ENCODE results near the gene MAB21L2. TPM values are rescaled to one million over a fixed set of nuclear protein-coding genes. Genes with fewer than 3 reads are reported as not detected.

The MAB21L2 gene
- total and polyA plus RNA-seq, 4 donors: 0.01 to 0.09 (median 0.04) TPM; not detected in 1

DNA sequence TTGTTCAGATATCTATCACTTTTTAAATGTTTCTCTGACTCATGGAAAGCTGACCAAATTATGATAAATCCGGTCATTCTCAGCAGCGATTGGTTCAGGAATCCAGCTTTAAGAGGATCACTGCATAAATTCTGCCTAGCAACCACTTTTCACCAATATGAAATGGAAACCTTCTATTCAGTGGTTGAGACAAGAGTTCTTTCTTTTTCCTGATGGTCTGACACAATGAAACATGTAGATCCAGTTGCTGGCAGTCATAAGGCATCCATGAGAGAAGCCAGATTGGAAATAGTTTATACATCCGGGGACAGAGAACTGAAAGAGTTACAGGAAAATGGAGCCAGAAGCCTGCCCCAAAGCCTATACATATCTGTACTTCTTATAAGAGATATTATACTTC is 27.2 kb downstream of the MAB21L2 start:
- no peak overlapping the region for H3K9ac ChIP-seq (ENCODE audit: insufficient read depth in 1 of 2, low read length in 2 of 2)
- WGBS, 2 donors: 93 to 96% methylated on average over 3 of the region's 3 CpGs
- TF ChIP-seq, protein P1, sequence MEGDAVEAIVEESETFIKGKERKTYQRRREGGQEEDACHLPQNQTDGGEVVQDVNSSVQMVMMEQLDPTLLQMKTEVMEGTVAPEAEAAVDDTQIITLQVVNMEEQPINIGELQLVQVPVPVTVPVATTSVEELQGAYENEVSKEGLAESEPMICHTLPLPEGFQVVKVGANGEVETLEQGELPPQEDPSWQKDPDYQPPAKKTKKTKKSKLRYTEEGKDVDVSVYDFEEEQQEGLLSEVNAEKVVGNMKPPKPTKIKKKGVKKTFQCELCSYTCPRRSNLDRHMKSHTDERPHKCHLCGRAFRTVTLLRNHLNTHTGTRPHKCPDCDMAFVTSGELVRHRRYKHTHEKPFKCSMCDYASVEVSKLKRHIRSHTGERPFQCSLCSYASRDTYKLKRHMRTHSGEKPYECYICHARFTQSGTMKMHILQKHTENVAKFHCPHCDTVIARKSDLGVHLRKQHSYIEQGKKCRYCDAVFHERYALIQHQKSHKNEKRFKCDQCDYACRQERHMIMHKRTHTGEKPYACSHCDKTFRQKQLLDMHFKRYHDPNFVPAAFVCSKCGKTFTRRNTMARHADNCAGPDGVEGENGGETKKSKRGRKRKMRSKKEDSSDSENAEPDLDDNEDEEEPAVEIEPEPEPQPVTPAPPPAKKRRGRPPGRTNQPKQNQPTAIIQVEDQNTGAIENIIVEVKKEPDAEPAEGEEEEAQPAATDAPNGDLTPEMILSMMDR (IDR thresholded peaks at IDR 0.05; ENCODE audit: control extremely low read depth, extremely low read depth): no peak
- H3K36me3 ChIP-seq (ENCODE audit: control insufficient read depth in 4 of 4, insufficient read depth in 4 of 4, low read length in 4 of 4): no peaks in the 10 kb centered on the region
- H3K27me3 ChIP-seq (ENCODE audit: control insufficient read depth in 3 of 3, insufficient read depth in 3 of 3, low read length in 2 of 3): no peaks in the 10 kb centered on the region
- DNase-seq: no peak
- no peaks in the 10 kb centered on the region for H3K4me1 ChIP-seq (ENCODE audit: control insufficient read depth in 5 of 5, insufficient read depth in 5 of 5, low read length in 5 of 5)
- H3K4me3 ChIP-seq: no peak overlapping the region
- H3K27ac ChIP-seq (ENCODE audit: low read depth in 1 of 2, low read length in 1 of 2): no peak overlapping the region
- no peak for ATAC-seq (ENCODE audit: insufficient read depth, low FRiP score)
- no peaks in the 10 kb centered on the region for H3K9me3 ChIP-seq (ENCODE audit: control insufficient read depth in 4 of 4, insufficient read depth in 3 of 4, low read length in 3 of 4)

DNA sequence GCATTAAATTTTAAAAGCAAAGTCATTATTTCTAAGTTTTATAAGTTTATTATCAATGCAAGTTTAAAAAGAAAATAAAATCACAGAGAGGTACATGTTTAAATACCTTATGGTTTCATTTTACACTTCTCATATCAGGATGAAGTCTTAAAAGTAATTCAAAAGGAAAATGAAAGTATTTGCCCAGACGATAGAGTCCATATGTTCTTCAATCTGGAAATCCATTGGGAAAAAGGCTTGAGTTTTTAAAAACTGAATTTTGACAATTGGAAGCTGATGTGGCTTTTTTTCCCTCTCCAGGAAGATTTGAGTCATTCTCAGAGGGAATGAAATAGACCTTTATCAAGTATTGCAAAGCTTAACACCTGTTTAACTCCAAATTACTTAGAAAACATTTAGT is 37.1 kb downstream of the MAB21L2 start:
- no peak overlapping the region for H3K4me3 ChIP-seq
- DNase-seq (peak in 2 of 3 donors; percentile 14 to 31), ATAC-seq (ENCODE audit: insufficient read depth, low FRiP score) (no peak)
- TF ChIP-seq, protein P1 (IDR thresholded peaks at IDR 0.05; ENCODE audit: control extremely low read depth, extremely low read depth): no peak
- WGBS, 2 donors: 33 to 41% methylated on average over 1 of the region's 1 CpG
- peaks cover 0 to 10% (median 0%) of the 10 kb centered on the region in 5 donors for H3K4me1 ChIP-seq (ENCODE audit: control insufficient read depth in 5 of 5, insufficient read depth in 5 of 5, low read length in 5 of 5)
- no peak overlapping the region for H3K27ac ChIP-seq (ENCODE audit: low read depth in 1 of 2, low read length in 1 of 2)
- H3K36me3 ChIP-seq (ENCODE audit: control insufficient read depth in 4 of 4, insufficient read depth in 4 of 4, low read length in 4 of 4): no peaks in the 10 kb centered on the region
- H3K9me3 ChIP-seq (ENCODE audit: control insufficient read depth in 4 of 4, insufficient read depth in 3 of 4, low read length in 3 of 4): no peaks in the 10 kb centered on the region
- no peaks in the 10 kb centered on the region for H3K27me3 ChIP-seq (ENCODE audit: control insufficient read depth in 3 of 3, insufficient read depth in 3 of 3, low read length in 2 of 3)
- H3K9ac ChIP-seq (ENCODE audit: insufficient read depth in 1 of 2, low read length in 2 of 2): peak overlapping the region in 1 of 2 donors; percentile 28

DNA sequence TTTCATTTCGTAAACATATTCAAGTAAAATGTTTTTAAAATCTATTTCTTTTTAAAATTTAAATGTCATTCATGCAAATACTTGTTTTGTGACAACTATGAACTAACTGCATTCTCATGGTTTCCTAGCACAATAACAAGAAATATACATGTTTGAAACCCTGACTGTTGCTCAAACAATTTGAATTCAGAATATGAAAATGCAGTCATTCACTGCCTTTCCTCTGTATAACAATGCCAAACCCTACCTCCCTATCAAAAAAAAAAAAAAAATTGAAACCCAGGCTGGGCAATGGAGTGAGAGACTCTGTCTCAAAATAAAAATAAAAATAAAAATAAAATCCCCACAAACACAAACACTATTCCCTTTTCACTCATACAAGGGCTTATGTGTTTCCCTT is 42.1 kb downstream of the MAB21L2 start:
- no peak overlapping the region for H3K27ac ChIP-seq (ENCODE audit: low read depth in 1 of 2, low read length in 1 of 2)
- DNase-seq (no peak), ATAC-seq (ENCODE audit: insufficient read depth, low FRiP score) (no peak)
- no peak overlapping the region for H3K4me3 ChIP-seq
- 93 to 100% methylated on average over 1 of the region's 1 CpG for WGBS, 2 donors
- H3K9me3 ChIP-seq (ENCODE audit: control insufficient read depth in 4 of 4, insufficient read depth in 3 of 4, low read length in 3 of 4): no peaks in the 10 kb centered on the region
- H3K36me3 ChIP-seq (ENCODE audit: control insufficient read depth in 4 of 4, insufficient read depth in 4 of 4, low read length in 4 of 4): no peaks in the 10 kb centered on the region
- H3K9ac ChIP-seq (ENCODE audit: insufficient read depth in 1 of 2, low read length in 2 of 2): no peak overlapping the region
- TF ChIP-seq, protein P1 (IDR thresholded peaks at IDR 0.05; ENCODE audit: control extremely low read depth, extremely low read depth): no peak
- H3K27me3 ChIP-seq (ENCODE audit: control insufficient read depth in 3 of 3, insufficient read depth in 3 of 3, low read length in 2 of 3): no peaks in the 10 kb centered on the region
- H3K4me1 ChIP-seq (ENCODE audit: control insufficient read depth in 5 of 5, insufficient read depth in 5 of 5, low read length in 5 of 5): peaks cover 0 to 7% (median 0%) of the 10 kb centered on the region in 5 donors

DNA sequence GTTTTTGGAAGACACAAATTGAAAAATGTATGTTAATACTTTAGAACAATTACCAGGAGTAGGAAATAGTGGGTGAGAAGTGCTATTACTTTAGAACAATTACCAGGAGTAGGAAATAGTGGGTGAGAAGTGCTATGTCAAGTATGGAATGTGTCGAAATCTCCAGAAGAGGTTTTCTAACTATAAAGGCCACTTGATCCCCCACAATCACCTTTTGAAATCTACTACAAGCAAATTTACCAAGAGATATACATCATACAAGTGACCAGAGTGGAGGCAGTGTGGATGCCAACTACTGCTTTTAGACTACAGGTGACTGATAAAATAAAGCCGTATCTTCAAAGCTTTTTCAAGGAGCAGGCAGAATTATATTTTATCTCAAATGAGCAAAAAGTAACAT is 43.1 kb downstream of the MAB21L2 start:
- TF ChIP-seq, protein P1 (IDR thresholded peaks at IDR 0.05; ENCODE audit: control extremely low read depth, extremely low read depth): no peak
- Histone ChIP-seq H3K36me3 (ENCODE audit: control insufficient read depth in 4 of 4, insufficient read depth in 4 of 4, low read length in 4 of 4) (no peaks in the 10 kb centered on the region), H3K27me3 (ENCODE audit: control insufficient read depth in 3 of 3, insufficient read depth in 3 of 3, low read length in 2 of 3) (no peaks in the 10 kb centered on the region), H3K4me3 (no peak overlapping the region), H3K27ac (ENCODE audit: low read depth in 1 of 2, low read length in 1 of 2) (no peak overlapping the region), H3K9me3 (ENCODE audit: control insufficient read depth in 4 of 4, insufficient read depth in 3 of 4, low read length in 3 of 4) (no peaks in the 10 kb centered on the region), H3K4me1 (ENCODE audit: control insufficient read depth in 5 of 5, insufficient read depth in 5 of 5, low read length in 5 of 5) (no peaks in the 10 kb centered on the region), H3K9ac (ENCODE audit: insufficient read depth in 1 of 2, low read length in 2 of 2) (no peak overlapping the region)
- WGBS, 2 donors: 75 to 78% methylated on average over 2 of the region's 2 CpGs
- DNase-seq (peak in 2 of 3 donors; percentile 38 to 72), ATAC-seq (ENCODE audit: insufficient read depth, low FRiP score) (no peak)

Measured in lung (tissue), 12 donors.